Tibial artery (tissue), 4 donors: ENCODE measurements around the gene HAGHL.
A peak's percentile ranks its signal among the peaks of the same experiment; 100 is the strongest.

Experiments
- DNase-seq, 2 donors: peaks; one replicate each; pipeline ENCODE4 v3.0.0-alpha.2; 2019
- H3K27ac ChIP-seq, 2 donors: fragments of 200-600 bp; sonication (generic) in 1 of 2; 1 replicate in 1 of 2; 2 replicates in 1 of 2; pipeline ENCODE4 v1.5.1; 2018 to 2019; ENCODE audit warnings: mild to moderate bottlenecking in 1 of 2
- H3K27me3 ChIP-seq, 2 donors: fragments of 200-600 bp; sonication (generic) in 1 of 2; one replicate each; pipeline versions ENCODE4 v1.5.1 to v1.6.0; 2016 to 2019
- H3K36me3 ChIP-seq, 3 donors: fragments of 200-600 bp; sonication (generic) in 2 of 3; one replicate each; pipeline ENCODE4 v1.5.1; 2016 to 2019; ENCODE audit warnings: mild to moderate bottlenecking in 2 of 3
- H3K4me1 ChIP-seq, 4 donors: fragments of 200-600 bp; sonication (generic) in 2 of 4; 1 replicate in 3 of 4; 2 replicates in 1 of 4; pipeline ENCODE4 v1.5.1; 2016 to 2019
- H3K4me3 ChIP-seq, 2 donors: fragments of 200-600 bp; sonication (generic) in 1 of 2; 1 replicate in 1 of 2; 2 replicates in 1 of 2; pipeline ENCODE4 v1.5.1; 2018 to 2019; ENCODE audit warnings: mild to moderate bottlenecking in 2 of 2
- H3K9me3 ChIP-seq, 3 donors: fragments of 200-600 bp; sonication (generic) in 1 of 3; one replicate each; pipeline ENCODE4 v1.5.1; 2016 to 2019
- CTCF ChIP-seq, 2 experiments: fragments of 200-600 bp in 1 of 2; fragments of 450-650 bp in 1 of 2; IDR thresholded peaks; one replicate each; pipeline ENCODE4 v1.5.1; 2017 to 2019; ENCODE audit warnings: antibody characterized with exemption in 2 of 2, mild to moderate bottlenecking in 1 of 2, moderate library complexity in 1 of 2
- intact Hi-C: fragments of 100-400 bp; cut with DNase I; formaldehyde crosslinking; loops from one replicate; pipeline ENCODE4 v1.15.0; 2023; ENCODE audit warnings: low total_unique reads

Gene HAGHL

GRCh38 chr16:729768-730665, 3.1 kb downstream of the HAGHL start:
- no peak overlapping the region for H3K4me3 ChIP-seq
- peaks cover 0 to 31% (median 29%) of the 10 kb centered on the region in 4 donors for H3K4me1 ChIP-seq
- intact Hi-C loops = loop anchor here (10.0 kb wide), 1 partner anchor 1495 kb away; the partner anchor contains the start of gene E4F1
- no peak for DNase-seq
- peaks cover 14 to 58% (median 30%) of the 10 kb centered on the region in 3 donors for H3K36me3 ChIP-seq
- no peak overlapping the region for H3K27ac ChIP-seq
- TF ChIP-seq CTCF (IDR thresholded peaks at IDR 0.05) = no peak
- peaks cover 0 to 44% of the 10 kb centered on the region in 2 donors for H3K27me3 ChIP-seq
- no peaks in the 10 kb centered on the region for H3K9me3 ChIP-seq

- no peak overlapping the region for H3K4me3 ChIP-seq
These were observed 4.0 kb downstream of the HAGHL start for GRCh38 chr16:730666-731509.

GRCh38 chr16:732332-732731, 5.4 kb downstream of the HAGHL start:
- Histone ChIP-seq H3K4me1 (peaks cover 0 to 18% (median 18%) of the 10 kb centered on the region in 4 donors), H3K9me3 (no peaks in the 10 kb centered on the region), H3K27me3 (peaks cover 0 to 21% of the 10 kb centered on the region in 2 donors), H3K27ac (no peak overlapping the region), H3K4me3 (no peak overlapping the region), H3K36me3 (peaks cover 30 to 81% (median 52%) of the 10 kb centered on the region in 3 donors)
- intact Hi-C loops = loop anchor here (10.0 kb wide), 1 partner anchor 1492 kb away; the partner anchor contains the start of gene E4F1
- DNase-seq = no peak
- TF ChIP-seq CTCF (IDR thresholded peaks at IDR 0.05) = no peak

More at GRCh38 chr16:730666-731509, 4.0 kb downstream of the HAGHL start:
- H3K36me3 ChIP-seq = peaks cover 18 to 67% (median 39%) of the 10 kb centered on the region in 3 donors
- no peak for DNase-seq
- H3K27ac ChIP-seq = no peak overlapping the region
- intact Hi-C loops = loop anchor here (10.0 kb wide), 1 partner anchor 1494 kb away; the partner anchor contains the start of gene E4F1
- no peak for TF ChIP-seq CTCF (IDR thresholded peaks at IDR 0.05)
- H3K27me3 ChIP-seq = peaks cover 0 to 35% of the 10 kb centered on the region in 2 donors
- no peaks in the 10 kb centered on the region for H3K9me3 ChIP-seq
- H3K4me1 ChIP-seq = peaks cover 0 to 31% (median 29%) of the 10 kb centered on the region in 4 donors

GRCh38 chr16:732936-733335, 6.0 kb downstream of the HAGHL start:
- Histone ChIP-seq H3K4me1 (peaks cover 0 to 12% (median 12%) of the 10 kb centered on the region in 4 donors), H3K27ac (no peak overlapping the region), H3K4me3 (no peak overlapping the region), H3K9me3 (no peaks in the 10 kb centered on the region), H3K36me3 (peaks cover 33 to 87% (median 58%) of the 10 kb centered on the region in 3 donors), H3K27me3 (peaks cover 0 to 15% of the 10 kb centered on the region in 2 donors)
- TF ChIP-seq CTCF (IDR thresholded peaks at IDR 0.05) = no peak
- intact Hi-C loops = loop anchor here (10.0 kb wide), 1 partner anchor 1492 kb away; the partner anchor contains the start of gene E4F1
- DNase-seq = peak in 1 of 2 donors; percentile 60
